IPS-11a (cell line): Measurements from ENCODE around the gene SCN2A.
"Not testable (repeated sequence)": the region's sequence is repeated elsewhere in the genome, so short reads cannot be mapped to it uniquely, and the experiment has no call there.

Experiments
- H3K4me3 ChIP-seq: one replicate; pipeline ENCODE4 v1.5.1; 2013; ENCODE audit warnings: low read depth, low read length, control low read depth

Gene SCN2A

DNA sequence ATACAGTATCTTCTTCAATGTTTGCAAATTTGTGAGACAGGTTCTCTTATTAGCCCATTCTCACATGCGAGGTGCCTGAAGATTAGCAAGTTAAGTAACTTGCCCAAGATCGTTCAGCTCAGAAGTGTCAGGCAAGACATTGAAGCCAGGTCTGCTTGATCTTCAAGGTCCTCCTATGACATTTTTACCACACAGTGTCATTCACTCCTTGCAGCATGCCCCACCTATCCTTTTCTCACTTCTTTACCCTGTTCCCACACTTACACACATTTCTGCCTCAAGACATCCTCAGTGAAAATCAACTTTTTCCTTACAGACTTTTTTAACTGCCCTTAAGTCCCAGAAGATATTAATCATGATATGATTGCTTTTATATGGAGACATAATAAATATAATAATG, 73.8 kb downstream of the SCN2A start:
- no peak overlapping the region for H3K4me3 ChIP-seq

DNA sequence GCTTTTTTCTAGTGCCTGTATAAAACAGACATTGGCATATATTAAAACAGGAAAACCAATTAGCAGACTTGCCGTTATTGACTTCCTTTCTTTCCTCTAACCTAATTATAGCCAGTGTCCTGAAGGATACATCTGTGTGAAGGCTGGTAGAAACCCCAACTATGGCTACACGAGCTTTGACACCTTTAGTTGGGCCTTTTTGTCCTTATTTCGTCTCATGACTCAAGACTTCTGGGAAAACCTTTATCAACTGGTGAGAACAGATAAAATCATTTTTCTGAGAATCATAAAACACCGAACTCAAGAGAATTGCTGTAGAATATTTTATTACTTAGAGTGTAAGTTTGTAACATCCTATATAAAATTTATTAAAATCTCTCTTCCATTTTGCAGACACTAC, 74.3 kb downstream of the SCN2A start:
- H3K4me3 ChIP-seq = no peak overlapping the region

GRCh38 chr2:165328272-165328671, 89.1 kb downstream of the SCN2A start:
- no peak overlapping the region for H3K4me3 ChIP-seq

GRCh38 chr2:165344276-165344675, 105.1 kb downstream of the SCN2A start:
- not testable (repeated sequence) for H3K4me3 ChIP-seq

DNA sequence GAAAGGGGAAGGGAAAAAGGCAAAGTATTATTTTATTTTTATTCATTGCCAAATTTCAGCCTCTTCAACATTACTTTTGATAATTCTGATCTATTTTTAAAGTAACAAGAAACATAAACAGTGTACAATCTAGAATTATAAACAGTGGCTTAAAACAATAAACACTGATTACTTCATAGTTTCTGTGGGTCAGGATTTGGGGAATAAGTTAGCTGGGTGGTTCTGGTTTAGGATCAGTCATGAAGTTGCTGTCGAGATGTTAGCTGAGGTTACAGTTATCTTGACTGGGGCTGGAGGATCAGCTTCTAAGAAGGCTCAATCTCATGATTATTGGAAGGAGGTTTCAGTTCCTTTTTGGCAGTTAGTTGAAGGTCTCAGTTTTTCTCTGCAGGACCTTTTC, 109.2 kb downstream of the SCN2A start:
- no peak overlapping the region for H3K4me3 ChIP-seq

DNA sequence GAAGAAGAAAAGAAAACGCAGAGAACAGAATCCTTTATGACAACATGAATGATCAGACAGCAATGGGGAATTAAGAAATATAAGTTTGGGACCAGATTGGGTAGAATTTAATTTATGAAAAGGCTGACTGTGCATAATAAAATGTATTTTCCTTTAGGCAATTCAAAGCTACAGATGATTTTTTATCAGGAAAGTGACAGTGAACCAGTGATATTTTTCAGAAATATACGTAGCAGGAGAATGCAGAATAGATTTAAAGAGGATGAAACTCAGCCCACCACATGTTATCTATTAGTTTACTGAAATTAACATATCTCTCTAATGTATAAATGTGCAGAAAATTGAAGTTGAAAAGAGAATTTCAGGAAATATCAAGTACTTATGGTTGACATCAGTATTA, 110.0 kb downstream of the SCN2A start:
- no peak overlapping the region for H3K4me3 ChIP-seq

GRCh38 chr2:165357758-165358157, 118.5 kb downstream of the SCN2A start:
- no peak overlapping the region for H3K4me3 ChIP-seq

DNA sequence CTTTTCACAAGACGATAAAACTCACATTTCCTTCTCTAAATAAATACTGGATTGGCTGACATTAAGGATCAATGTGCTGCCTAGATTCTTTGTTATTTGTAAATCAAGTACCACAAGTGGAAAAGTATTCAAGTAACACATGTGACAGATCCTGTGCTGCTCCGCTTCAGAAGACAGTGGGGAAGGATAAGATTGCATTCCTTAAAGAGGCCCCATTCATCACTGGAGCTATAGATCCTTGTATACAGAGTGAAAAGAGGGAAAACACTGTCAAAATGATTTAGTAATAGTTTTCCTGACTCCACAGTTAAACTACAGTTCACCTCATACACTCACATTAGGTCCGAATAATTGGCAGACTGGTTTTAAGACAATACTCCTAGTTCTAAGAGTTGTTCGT, 122.3 kb downstream of the SCN2A start:
- H3K4me3 ChIP-seq = no peak overlapping the region

DNA sequence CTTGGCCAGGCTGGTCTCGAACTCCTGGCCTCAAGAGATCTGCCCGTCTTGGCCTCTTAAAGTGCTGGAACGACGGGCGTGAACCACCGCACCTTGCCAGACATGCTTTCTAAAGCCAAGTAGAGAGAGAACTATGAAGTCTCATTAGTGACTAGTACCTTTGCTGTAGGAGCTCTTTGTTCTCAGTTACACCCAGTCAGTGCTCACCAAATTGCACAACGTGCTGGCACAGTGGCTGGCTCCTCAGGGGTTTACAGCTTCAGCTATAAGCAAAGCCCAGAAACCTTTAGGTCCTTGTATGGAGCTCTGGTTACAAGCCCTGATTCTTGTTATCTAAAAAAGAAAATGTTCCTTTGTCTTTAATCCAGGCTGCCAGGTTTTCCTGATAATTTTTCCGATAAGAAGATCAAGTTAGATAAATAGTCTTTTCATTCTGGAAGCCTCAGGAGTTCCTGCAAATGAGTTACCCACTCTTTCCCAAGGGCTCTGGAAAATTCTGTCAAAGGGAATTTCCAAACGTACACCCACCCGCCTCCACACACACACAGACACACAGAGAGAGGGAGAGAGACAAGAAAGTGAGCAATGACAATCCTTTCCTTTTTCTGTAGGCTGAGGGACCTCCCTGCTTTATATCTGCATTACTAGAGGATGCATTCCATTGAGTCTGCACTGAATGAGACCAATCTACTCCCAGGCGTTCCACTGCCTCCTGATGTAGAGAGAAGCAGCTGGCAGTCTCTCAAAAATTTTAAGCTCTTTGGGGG, 130.1 kb downstream of the SCN2A start:
- H3K4me3 ChIP-seq = no peak overlapping the region

DNA sequence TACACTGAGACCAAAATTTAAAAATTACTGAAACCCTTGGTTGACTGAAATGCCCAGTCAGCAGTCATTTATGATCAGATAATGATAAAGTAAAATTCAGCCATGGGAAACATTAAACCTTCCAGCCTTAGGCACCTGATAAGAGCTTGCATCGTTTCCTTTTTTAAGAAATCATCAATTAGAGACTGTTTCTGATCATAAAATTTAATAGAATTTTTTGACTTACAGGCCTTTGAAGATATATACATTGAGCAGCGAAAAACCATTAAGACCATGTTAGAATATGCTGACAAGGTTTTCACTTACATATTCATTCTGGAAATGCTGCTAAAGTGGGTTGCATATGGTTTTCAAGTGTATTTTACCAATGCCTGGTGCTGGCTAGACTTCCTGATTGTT, 130.7 kb downstream of the SCN2A start:
- no peak overlapping the region for H3K4me3 ChIP-seq

- no peak overlapping the region for H3K4me3 ChIP-seq
Observed at GRCh38 chr2:165371356-165371755, 132.1 kb downstream of the SCN2A start.

- H3K4me3 ChIP-seq = no peak overlapping the region
Observed at GRCh38 chr2:165373278-165374010, 134.2 kb downstream of the SCN2A start.

DNA sequence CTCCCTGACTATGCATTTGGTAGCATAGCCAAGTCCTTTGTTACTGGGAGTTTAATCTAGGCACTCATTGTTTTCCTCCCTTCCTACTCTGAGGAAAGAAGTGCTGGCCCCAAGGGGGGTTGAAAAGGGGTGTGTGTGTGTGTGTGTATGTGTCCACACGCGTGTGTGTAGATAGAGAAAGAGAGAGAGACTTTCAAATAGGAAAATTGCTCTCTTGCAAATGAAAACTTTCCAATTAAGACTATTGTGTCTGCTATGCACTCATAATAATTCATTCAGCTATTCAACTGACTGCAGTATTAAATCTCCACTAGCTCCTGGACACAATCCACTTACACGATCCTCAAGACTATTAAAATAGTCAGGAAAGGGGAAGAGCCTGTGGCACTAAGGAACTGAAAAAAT, 137.4 kb downstream of the SCN2A start:
- no peak overlapping the region for H3K4me3 ChIP-seq

DNA sequence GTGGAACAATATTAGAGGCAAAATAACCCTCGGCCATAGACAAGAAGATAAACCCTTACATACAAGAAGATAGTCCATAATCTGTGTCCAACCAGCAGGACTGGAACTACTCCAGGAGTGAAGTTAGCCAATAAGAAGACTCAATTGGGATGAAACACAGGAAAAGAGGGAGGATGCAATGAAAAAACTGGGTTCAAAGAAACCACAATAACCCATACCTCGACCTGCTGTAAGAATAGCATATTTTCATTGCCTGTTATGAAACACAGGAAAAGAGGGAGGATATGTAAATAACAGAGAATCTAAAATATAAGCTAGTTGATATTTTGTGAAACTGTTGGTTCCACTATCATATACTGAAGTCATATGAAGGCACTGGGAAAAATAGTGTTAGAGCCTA, 143.1 kb downstream of the SCN2A start:
- no peak overlapping the region for H3K4me3 ChIP-seq

DNA sequence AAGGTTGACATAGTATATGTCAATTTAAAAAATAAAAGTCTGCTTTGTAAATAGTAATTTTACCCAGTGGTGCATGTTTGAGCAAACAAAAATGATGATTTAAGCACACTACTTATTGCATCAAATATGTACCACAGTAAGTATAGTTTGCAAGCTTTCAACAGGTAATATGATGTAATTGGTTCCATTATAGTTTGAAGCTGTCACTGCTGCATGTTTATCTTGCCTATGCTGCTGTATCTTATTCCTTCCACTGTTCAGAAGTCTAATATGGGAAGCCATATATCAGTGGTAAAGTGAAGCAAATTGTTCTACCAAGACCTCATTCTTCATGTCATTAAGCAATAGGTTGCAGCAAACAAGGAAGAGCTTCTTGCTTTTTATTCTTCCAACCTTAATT, 151.7 kb downstream of the SCN2A start:
- H3K4me3 ChIP-seq = no peak overlapping the region

GRCh38 chr2:165391791-165392190, 152.6 kb downstream of the SCN2A start:
- H3K4me3 ChIP-seq = no peak overlapping the region

GRCh38 chr2:165398603-165399002, 159.4 kb downstream of the SCN2A start:
- H3K4me3 ChIP-seq = not testable (repeated sequence)

DNA sequence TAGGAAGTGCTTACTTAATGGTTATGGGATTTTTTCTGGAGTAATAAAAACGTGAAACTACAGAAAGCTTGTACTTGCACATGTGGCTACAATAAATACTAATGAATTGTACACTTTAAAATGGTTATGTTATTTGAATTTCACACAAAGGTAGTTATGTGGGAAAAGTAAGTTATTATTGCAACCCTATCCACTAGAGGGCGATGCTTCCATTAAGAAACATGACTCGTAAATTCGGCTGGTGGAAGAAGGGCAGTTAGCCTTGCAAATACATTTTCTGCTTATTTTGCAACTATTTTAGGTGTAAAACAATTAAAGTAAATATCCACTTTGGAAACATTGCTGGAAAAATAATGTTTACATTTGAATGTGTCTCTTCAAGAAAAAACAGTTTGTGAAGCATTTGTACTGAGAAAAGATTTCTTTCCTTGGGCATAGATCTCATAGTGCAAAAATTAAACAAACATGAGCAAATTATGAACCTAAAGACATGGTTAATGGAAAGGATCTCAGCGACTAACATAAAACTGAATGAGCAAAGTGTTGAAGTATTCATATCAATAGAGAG, 162.2 kb downstream of the SCN2A start:
- no peak overlapping the region for H3K4me3 ChIP-seq

DNA sequence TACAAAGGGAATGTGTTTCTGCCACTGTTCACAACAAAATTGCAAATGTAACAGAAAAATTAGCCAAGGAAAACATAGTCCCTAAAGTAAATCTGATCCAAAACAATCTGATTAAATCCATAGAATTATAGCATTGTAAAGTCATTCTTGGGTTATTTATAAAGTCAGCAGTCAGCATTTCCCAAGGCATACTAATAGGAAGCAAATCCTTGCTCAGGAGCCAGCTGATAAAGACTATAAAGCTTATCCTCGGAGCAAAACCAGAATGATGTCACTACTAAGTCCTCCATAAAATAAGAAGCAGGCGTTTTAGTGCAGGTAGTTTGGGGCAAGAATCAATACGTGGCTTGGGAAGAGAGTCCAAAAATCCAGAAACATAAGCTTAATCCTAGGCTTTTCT, 162.9 kb downstream of the SCN2A start:
- H3K4me3 ChIP-seq = no peak overlapping the region

- no peak overlapping the region for H3K4me3 ChIP-seq
Observed at GRCh38 chr2:165406173-165406572, 167.0 kb downstream of the SCN2A start.

DNA sequence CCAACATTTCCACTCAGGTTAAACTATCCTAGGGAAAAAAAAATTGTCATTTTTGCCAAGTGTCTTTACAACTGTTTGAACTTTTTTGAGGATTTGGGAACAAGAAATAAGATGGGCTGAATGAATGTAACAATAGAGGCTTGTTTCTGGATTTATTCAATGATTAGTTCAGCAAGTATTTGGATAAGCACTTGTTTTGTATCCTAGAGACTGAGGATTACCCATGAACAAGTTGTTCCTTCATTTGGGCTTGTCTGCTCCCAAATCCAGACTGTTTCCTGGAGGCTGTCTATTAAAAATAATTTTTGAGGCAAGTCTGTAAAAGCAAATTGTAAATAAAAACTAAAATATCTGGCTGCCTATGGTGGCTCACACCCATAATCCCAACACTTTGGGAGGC, 168.3 kb downstream of the SCN2A start:
- no peak overlapping the region for H3K4me3 ChIP-seq

DNA sequence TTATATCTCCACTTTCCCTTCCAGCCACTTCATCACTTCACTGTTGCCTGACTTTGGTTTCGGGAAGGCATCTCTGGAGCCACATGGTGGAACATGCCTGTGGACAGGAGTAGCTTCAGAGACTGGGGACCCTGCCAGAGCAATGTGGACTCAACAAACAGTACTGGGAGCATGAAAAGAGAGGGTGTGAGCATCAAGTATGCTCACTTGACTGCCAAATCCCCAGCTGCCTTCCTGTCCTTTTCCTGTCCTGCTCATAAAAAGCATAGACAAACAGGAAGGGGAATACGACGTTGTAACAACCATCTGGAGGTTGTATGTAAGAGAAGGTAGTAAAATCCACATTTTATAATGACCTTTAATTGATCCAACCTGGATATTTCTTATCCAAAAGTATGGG, 169.0 kb downstream of the SCN2A start:
- H3K4me3 ChIP-seq = no peak overlapping the region
